Kasumi-1 (cell line): ENCODE measurements around the gene RRAS.

Experiments
- DNase-seq, 2 experiments: peaks; one replicate each; lab custom pipeline; 2025; lab: John Stamatoyannopoulos, UW

The RRAS gene

DNA sequence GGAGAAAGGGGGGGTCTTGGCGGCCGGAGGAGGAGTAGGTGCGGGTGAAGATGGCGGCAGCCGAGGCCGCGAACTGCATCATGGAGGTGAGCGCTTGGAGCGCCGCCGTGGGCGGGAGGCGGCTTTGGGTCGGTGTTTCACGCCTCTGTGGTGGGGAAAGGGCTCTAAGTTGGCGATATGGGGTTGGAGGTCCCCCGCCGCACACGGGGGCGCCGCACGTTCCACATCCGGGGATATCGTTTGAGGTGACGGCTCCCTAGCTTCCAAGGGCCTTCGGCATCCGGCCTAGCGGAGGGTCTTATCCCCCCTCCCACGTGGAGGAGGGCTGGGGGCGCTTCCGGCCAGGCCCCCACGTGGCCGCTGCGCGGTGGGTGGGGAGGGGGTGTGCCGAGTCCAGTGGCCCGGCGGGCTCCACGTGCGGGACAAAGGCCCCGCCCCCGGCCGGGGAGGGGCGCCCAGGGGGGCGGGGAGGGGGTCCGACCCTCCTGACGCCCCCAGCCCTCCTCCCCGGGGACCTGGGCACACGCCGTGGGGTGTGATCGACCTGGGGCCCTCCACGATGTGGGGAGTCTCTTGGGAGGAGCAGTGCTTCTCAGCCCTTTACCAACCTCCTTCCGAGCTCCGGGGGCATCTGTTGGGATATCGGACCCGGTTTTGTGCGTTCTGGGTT, 37.4 kb upstream of the RRAS start, which contains the start of gene PRMT1:
Gene PRMT1 (plus strand): TSS at position 41 of the 670 bp plus-strand sequence. CDS start 10 bp downstream, at position 51.
- DNase-seq, result no peak

- peak; percentile 99 to 100 for DNase-seq
Measured at GRCh38 chr19:49676784-49677230, 36.9 kb upstream of the RRAS start.

- peak; percentile 87 for DNase-seq
Measured at GRCh38 chr19:49676136-49676783, 36.3 kb upstream of the RRAS start.

- peak; percentile 62 to 63 for DNase-seq
Measured at GRCh38 chr19:49672131-49672919, 32.4 kb upstream of the RRAS start.

DNA sequence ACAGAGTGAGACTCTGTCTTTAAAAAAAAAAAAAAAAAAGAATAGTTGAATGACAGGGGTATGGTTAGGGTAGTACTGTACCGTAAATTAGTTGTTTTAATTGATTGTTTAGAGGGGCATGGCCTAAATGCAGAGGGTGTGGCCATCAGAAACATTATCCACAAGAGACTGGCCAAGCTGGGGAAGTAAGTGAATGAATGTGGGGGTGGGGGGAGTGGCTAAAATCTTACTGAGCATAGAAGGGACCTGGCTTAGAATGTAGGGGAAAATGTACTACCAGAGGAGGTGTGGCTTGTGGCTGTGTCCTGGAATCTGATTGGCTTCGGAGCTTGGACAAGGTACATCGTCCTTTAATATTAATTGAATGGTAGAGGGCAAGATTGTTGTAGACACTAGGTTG, 29.6 kb upstream of the RRAS start:
- no peak for DNase-seq

DNA sequence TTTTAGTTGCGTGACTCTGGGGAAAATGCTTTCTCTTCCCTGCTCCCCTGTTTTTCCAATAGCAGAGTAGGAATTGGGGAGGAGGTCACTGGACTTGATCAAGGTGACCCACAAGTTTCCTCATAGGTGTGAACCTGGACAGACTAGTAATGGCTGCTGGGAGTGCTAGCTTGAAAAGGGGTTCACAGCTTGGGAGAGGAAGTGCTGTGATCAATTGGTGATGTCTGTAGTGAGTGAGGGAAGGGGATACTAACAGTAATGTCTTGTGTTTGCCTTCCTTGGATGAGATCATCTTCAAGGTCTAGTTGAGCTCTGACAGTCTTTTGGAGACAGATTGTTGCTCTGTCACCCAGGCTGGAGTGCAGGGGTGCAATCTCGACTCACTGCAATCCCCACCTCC, 27.5 kb upstream of the RRAS start:
- DNase-seq, result no peak

DNA sequence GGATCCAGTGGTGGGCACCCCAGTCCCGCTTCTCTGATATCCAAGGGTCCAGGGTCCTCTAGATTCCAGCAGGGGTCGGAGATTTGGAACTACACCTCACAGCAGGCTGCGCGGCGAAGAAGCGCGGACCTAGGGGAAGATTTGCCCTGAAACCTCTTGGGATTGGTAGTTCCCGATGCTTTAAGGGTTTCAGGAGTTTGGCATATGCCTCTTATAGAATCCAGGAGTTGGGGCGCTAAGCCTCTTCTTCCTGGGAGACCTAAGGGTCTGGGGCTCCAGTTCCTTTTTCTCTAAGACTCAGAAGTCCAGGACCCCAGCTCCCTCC, 26.1 kb upstream of the RRAS start:
- DNase-seq, result peak; percentile 69 to 86

DNA sequence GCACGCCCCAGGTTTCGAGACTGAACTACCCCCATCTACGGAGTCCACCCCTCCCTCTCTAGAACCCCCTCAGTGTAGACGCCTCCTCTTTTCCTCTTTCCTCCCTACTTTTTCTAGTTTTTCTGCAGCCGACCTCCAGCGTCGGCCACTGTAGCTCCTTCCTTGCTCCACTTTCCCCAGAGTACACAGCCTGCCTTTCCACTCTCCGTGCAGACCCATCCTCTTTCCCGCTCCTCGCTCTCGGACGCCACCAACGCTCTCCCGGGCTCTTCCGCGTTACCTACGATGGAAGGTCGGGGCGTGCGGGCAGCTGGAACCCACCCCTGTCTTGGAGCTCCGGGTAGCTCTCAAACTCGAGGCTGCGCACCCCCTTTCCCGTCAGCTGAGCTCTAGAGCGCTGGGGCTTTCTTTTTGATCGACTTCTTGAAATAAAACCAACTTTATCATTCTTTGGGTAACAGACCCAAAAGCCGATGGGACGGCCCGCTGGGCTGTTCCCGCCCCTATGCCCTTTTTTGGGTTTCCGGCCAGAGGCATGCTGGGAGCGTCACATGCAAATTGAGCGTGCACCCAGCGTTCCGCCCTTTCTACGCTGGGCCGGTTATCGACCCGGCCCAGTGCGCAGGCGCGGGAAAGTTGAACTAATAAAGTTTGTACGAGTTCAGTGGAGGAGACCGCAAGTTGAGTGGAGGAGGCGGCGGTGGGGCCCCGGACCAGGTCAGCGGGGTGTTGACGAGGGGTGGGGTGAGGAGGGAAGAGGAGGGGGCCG, 25.6 kb upstream of the RRAS start, which contains the start of the genes BCL2L12 and IRF3:
Gene BCL2L12 (plus strand): TSS at position 583 of the 769 bp plus-strand sequence. CDS start 760 bp downstream, outside the sequence.
Gene IRF3 (minus strand): TSS at position 507 of the 769 bp plus-strand sequence. CDS start 1,019 bp downstream, outside the sequence.
- peak; percentile 94 to 96 for DNase-seq

GRCh38 chr19:49665036-49665350, 25.1 kb upstream of the RRAS start:
- DNase-seq, result no peak

DNA sequence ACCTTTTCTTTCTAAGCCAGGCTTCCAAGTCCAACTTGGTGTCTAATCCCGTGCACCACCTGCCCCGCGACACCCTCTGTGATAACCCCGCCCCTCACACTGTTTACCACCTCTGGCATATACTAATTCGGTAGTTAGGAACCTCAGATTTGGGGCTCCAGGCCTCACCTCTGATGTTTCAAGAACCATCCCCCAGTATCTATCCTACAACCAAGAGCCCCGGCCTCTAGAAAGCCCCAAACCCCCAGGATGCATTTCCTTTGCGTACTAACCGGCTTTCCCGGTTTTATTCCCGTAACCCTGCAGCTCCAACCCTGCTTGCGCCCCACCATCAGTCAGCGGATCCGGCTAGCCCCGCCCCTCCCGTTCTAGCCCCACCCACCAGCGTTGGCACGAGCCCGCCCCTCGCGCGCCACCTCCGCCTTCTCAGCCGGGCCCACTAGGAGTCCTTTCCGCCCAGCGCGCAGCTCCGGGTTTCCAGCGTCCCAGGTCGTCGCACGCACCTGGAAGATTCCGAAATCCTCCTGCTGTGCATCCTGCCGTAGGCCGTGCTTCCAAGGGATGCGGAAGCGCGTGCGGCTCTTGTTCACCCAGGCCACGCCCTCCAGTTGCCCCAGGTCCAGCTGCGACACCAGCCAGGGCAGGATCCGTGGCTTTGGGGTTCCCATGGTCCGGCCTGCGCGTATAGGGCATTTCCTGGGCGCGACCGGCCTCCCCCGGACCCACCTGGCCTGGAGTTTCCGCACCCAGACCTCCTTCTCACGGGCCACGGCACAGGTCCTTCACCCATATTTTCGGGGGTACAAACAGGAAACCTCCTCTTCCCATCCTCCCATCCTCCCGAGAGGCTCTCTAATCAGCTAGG, 24.5 kb upstream of the RRAS start:
- peak; percentile 68 to 69 for DNase-seq

DNA sequence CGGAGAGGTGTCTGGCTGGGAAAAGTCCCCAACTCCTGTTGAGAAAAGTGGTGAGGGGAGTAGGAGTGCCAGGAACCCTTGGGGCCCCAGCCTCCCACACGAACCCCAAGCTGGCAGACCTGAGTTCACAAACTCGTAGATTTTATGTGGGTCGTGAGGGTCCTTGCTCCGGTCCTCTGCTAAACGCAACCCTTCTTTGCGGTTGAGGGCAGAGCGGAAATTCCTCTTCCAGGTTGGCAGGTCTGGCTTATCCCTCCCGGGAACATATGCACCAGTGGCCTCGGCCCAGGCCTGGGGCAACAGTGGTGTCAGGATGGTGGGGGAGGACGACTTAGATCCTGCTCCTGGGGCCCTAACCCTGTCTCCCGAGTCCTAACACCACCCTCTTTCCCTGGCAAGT, 23.3 kb upstream of the RRAS start:
- DNase-seq, result no peak

GRCh38 chr19:49662011-49662410, 22.1 kb upstream of the RRAS start:
- no peak for DNase-seq

GRCh38 chr19:49660338-49660961, 20.5 kb upstream of the RRAS start:
- no peak for DNase-seq

DNA sequence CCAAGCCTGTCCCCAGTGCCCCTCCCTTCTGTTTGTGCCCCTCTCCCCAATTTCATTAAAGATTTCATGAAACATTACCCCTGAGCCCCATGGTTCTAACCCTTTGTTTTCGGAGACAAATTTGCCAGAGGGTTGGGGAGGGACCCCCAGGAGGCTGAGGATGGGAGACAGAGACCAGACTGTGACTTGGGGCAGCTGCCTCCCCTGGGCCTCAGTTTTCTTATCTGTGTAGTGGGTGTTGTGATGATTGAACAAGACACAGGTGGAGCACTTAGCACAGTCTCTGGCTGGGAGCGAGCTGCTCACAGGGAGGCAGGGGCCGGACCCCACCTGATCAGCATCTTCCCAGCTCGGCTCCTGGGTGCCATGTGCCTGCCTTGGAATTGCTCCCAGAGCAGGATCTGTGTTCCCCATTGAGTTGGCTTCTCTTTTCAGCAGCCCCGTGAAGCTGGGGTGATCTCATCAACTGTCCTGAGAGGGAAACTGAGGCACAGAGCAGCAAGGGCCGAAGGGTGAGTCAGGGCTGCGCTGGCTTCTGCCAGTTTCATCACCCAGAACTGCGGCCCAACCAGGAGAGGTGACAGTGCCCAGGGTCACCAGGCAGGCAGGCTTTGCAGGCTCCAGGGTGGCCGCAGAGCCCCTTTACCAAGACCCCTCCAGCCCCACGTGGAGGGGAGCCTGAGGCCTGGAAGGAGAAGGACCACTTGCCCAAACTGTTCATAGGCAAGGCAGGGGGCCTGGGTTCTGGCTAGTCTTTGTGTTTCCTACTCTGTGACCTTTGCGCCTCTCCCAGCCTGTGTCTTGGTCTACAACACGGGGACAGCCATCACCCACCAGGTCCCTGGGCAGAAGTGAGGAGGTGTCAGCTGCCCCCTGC, 18.9 kb upstream of the RRAS start:
- DNase-seq, result no peak

GRCh38 chr19:49658139-49658517, 18.2 kb upstream of the RRAS start:
- no peak for DNase-seq

- DNase-seq, result no peak
Measured at GRCh38 chr19:49657493-49658138, 17.7 kb upstream of the RRAS start.

GRCh38 chr19:49656456-49657109, 16.6 kb upstream of the RRAS start:
- DNase-seq, result no peak
